NOMO-1 (cell line): ENCODE measurements around the gene TSPAN2.
A peak's percentile ranks its signal among the peaks of the same experiment; 100 is the strongest.

Source experiments
- DNase-seq, 2 experiments: peaks; one replicate each; lab custom pipeline; 2025; ENCODE audit not compliant: unreplicated experiment in 2 of 2; lab: John Stamatoyannopoulos, UW

Gene TSPAN2

GRCh38 chr1:115114308-115114707 lies 25.0 kb upstream of the TSPAN2 start:
- DNase-seq: no peak

GRCh38 chr1:115113766-115114165 lies 24.5 kb upstream of the TSPAN2 start:
- DNase-seq: no peak

- no peak for DNase-seq
These were observed 23.4 kb upstream of the TSPAN2 start for GRCh38 chr1:115112496-115113375.

GRCh38 chr1:115107516-115108260 lies 18.4 kb upstream of the TSPAN2 start:
- DNase-seq: peak; percentile 87 to 91

GRCh38 chr1:115105831-115106230 lies 16.5 kb upstream of the TSPAN2 start:
- peak; percentile 34 to 53 for DNase-seq

GRCh38 chr1:115099693-115100050 lies 10.4 kb upstream of the TSPAN2 start:
- peak in 1 of 2 experiments; percentile 63 for DNase-seq

GRCh38 chr1:115098979-115099692 lies 9.8 kb upstream of the TSPAN2 start:
- DNase-seq: peak; percentile 77 to 92

- peak in 1 of 2 experiments; percentile 43 for DNase-seq
These were observed 2.9 kb upstream of the TSPAN2 start for GRCh38 chr1:115092175-115092574.

- DNase-seq: peak; percentile 44 to 68
These were observed 2.3 kb upstream of the TSPAN2 start for GRCh38 chr1:115091572-115091971.

- no peak for DNase-seq
These were observed 1.7 kb upstream of the TSPAN2 start for GRCh38 chr1:115090956-115091355.

GRCh38 chr1:115090540-115090939 lies 1.2 kb upstream of the TSPAN2 start:
- DNase-seq: no peak

GRCh38 chr1:115090186-115090490 lies 835 bp upstream of the TSPAN2 start:
- DNase-seq: no peak

GRCh38 chr1:115088871-115089419 lies 358 bp downstream of the TSPAN2 start:
- DNase-seq: no peak

GRCh38 chr1:115088115-115088778 lies 1.1 kb downstream of the TSPAN2 start:
- DNase-seq: no peak

GRCh38 chr1:115086176-115086830 lies 3.0 kb downstream of the TSPAN2 start:
- no peak for DNase-seq

GRCh38 chr1:115084902-115085511 lies 4.3 kb downstream of the TSPAN2 start:
- DNase-seq: no peak

GRCh38 chr1:115082949-115083348 lies 6.4 kb downstream of the TSPAN2 start:
- DNase-seq: no peak

GRCh38 chr1:115078708-115079107 lies 10.6 kb downstream of the TSPAN2 start:
- no peak for DNase-seq

GRCh38 chr1:115077984-115078330 lies 11.3 kb downstream of the TSPAN2 start:
- no peak for DNase-seq
